Muscle of leg (tissue), 11 donors: ENCODE measurements around the gene KRTAP10-3. TPM values are rescaled to one million over a fixed set of nuclear protein-coding genes. Genes with fewer than 3 reads are reported as not detected.

Experiments
- DNase-seq: peaks from one replicate; pipeline ENCODE4 v3.0.0; 2013
- H3K27ac ChIP-seq: one replicate; pipeline ENCODE4 v1.5.1; 2013; ENCODE audit warnings: mild to moderate bottlenecking, low read length, control low read depth
- H3K27me3 ChIP-seq: one replicate; pipeline ENCODE4 v1.6.1; 2013; ENCODE audit warnings: low read length; ENCODE audit not compliant: control insufficient read depth, insufficient read depth
- H3K36me3 ChIP-seq: one replicate; pipeline ENCODE4 v1.6.1; 2013; ENCODE audit warnings: low read length; ENCODE audit not compliant: control insufficient read depth, insufficient read depth
- H3K4me1 ChIP-seq: one replicate; pipeline ENCODE4 v1.6.1; 2013; ENCODE audit warnings: low read length; ENCODE audit not compliant: control insufficient read depth, insufficient read depth
- H3K4me3 ChIP-seq: one replicate; pipeline ENCODE4 v1.5.1; 2013; ENCODE audit warnings: low read length, control low read depth
- H3K9me3 ChIP-seq: replicated peaks from 2 replicates; pipeline ENCODE4 v1.6.1; 2013; ENCODE audit warnings: low read depth, low read length; ENCODE audit not compliant: control insufficient read depth
- WGBS: methylation state at CpG from one replicate; pipeline ENCODE4 v1.1.5; 2013; ENCODE audit warnings: missing lambda C conversion rate; ENCODE audit not compliant: insufficient coverage; 5-methylcytosine and 5-hydroxymethylcytosine counted together
- polyA plus RNA-seq, 8 donors: library from polyadenylated mRNA; unstranded; fragments of 120-200 nt; gene quantifications; one replicate each; pipeline versions ENCODE4 v1.2.1 to v1.2.3, GENCODE V29; 2013; ENCODE audit warnings: inconsistent platforms in 1 of 8, low replicate concordance in 1 of 8; ENCODE audit not compliant: insufficient read length in 8 of 8, insufficient read depth in 1 of 8
- total RNA-seq: library from RNA; stranded (reverse); fragments of 120-200 nt; gene quantifications from one replicate; pipeline ENCODE4 v1.2.4, GENCODE V29; 2013

Gene KRTAP10-3
- total and polyA plus RNA-seq, 9 donors = not detected

- DNase-seq = no peak
- Histone ChIP-seq H3K4me3 (no peak overlapping the region), H3K36me3 (no peaks in the 10 kb centered on the region), H3K27me3 (peaks cover 8% of the 10 kb centered on the region), H3K4me1 (peaks cover 9% of the 10 kb centered on the region), H3K27ac (no peak overlapping the region), H3K9me3 (no peaks in the 10 kb centered on the region)
- 78% methylated on average over 8 of the region's 11 CpGs for WGBS
These were observed 43.7 kb downstream of the KRTAP10-3 start for GRCh38 chr21:44514746-44515358.

GRCh38 chr21:44514218-44514520 is 44.4 kb downstream of the KRTAP10-3 start:
- DNase-seq = no peak
- H3K4me3 ChIP-seq = no peak overlapping the region
- peaks cover 9% of the 10 kb centered on the region for H3K4me1 ChIP-seq
- H3K27ac ChIP-seq = no peak overlapping the region
- H3K27me3 ChIP-seq = peaks cover 6% of the 10 kb centered on the region
- H3K9me3 ChIP-seq = no peaks in the 10 kb centered on the region
- 85% methylated on average over 7 of the region's 7 CpGs for WGBS
- H3K36me3 ChIP-seq = no peaks in the 10 kb centered on the region

- Histone ChIP-seq H3K9me3 (no peaks in the 10 kb centered on the region), H3K27ac (no peak overlapping the region), H3K27me3 (peaks cover 8% of the 10 kb centered on the region), H3K4me1 (peaks cover 9% of the 10 kb centered on the region), H3K4me3 (no peak overlapping the region), H3K36me3 (no peaks in the 10 kb centered on the region)
- DNase-seq = no peak
- 88% methylated on average over 13 of the region's 15 CpGs for WGBS
These were observed 45.0 kb downstream of the KRTAP10-3 start for GRCh38 chr21:44513389-44514217.

GRCh38 chr21:44512496-44513388 is 45.9 kb downstream of the KRTAP10-3 start:
- H3K36me3 ChIP-seq = no peaks in the 10 kb centered on the region
- no peak for DNase-seq
- H3K9me3 ChIP-seq = no peaks in the 10 kb centered on the region
- H3K4me3 ChIP-seq = no peak overlapping the region
- no peak overlapping the region for H3K27ac ChIP-seq
- WGBS = 76% methylated on average over 17 of the region's 21 CpGs
- H3K4me1 ChIP-seq = peaks cover 9% of the 10 kb centered on the region
- peaks cover 11% of the 10 kb centered on the region for H3K27me3 ChIP-seq

GRCh38 chr21:44511938-44512275 is 46.7 kb downstream of the KRTAP10-3 start:
- Histone ChIP-seq H3K4me3 (no peak overlapping the region), H3K9me3 (no peaks in the 10 kb centered on the region), H3K27ac (no peak overlapping the region), H3K36me3 (no peaks in the 10 kb centered on the region), H3K4me1 (peaks cover 9% of the 10 kb centered on the region), H3K27me3 (peaks cover 11% of the 10 kb centered on the region)
- DNase-seq = no peak
- WGBS = 76% methylated on average over 8 of the region's 8 CpGs

- no peak for DNase-seq
- H3K27ac ChIP-seq = no peak overlapping the region
- H3K4me3 ChIP-seq = no peak overlapping the region
- 79% methylated on average over 9 of the region's 11 CpGs for WGBS
- H3K4me1 ChIP-seq = peaks cover 9% of the 10 kb centered on the region
- no peaks in the 10 kb centered on the region for H3K36me3 ChIP-seq
- no peaks in the 10 kb centered on the region for H3K9me3 ChIP-seq
- peaks cover 11% of the 10 kb centered on the region for H3K27me3 ChIP-seq
These were observed 47.2 kb downstream of the KRTAP10-3 start for GRCh38 chr21:44511219-44511937.

- Histone ChIP-seq H3K27me3 (peaks cover 11% of the 10 kb centered on the region), H3K9me3 (no peaks in the 10 kb centered on the region), H3K4me1 (peaks cover 9% of the 10 kb centered on the region), H3K4me3 (no peak overlapping the region), H3K36me3 (no peaks in the 10 kb centered on the region), H3K27ac (no peak overlapping the region)
- peak; percentile 39 for DNase-seq
- 10% methylated on average over 36 of the region's 36 CpGs for WGBS
These were observed 47.9 kb downstream of the KRTAP10-3 start for GRCh38 chr21:44510508-44511218.

GRCh38 chr21:44510109-44510507 is 48.5 kb downstream of the KRTAP10-3 start:
- peaks cover 9% of the 10 kb centered on the region for H3K4me1 ChIP-seq
- DNase-seq = no peak
- 54% methylated on average over 18 of the region's 18 CpGs for WGBS
- no peaks in the 10 kb centered on the region for H3K9me3 ChIP-seq
- no peak overlapping the region for H3K4me3 ChIP-seq
- no peak overlapping the region for H3K27ac ChIP-seq
- peaks cover 11% of the 10 kb centered on the region for H3K27me3 ChIP-seq
- H3K36me3 ChIP-seq = no peaks in the 10 kb centered on the region

GRCh38 chr21:44509539-44509938 is 49.1 kb downstream of the KRTAP10-3 start:
- Histone ChIP-seq H3K4me1 (peaks cover 9% of the 10 kb centered on the region), H3K36me3 (no peaks in the 10 kb centered on the region), H3K9me3 (no peaks in the 10 kb centered on the region), H3K4me3 (no peak overlapping the region), H3K27me3 (peaks cover 11% of the 10 kb centered on the region), H3K27ac (no peak overlapping the region)
- no peak for DNase-seq
- WGBS = 62% methylated on average over 7 of the region's 12 CpGs
